ENCODE data around the gene GJA4.

The GJA4 gene

DNA sequence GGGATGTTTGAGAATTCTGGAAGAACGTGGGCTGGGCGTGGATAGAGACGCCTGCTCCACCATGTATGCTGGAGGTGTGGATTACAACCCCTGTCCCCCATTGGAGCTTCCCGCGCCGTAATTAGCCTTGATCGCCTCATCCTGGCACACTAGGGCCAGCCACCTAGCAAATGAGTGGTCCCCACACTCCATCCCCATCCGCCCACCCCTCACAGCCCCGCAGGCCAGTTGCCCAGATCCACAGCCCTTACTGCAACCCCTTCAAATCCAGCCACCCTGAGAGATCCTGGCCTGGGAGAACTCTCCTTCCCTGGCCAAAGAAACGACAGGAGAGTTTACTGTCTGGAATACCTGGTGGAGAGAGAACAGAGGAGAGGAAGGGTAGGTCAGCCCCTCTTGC is 375 bp upstream of the GJA4 start:
- Histone ChIP-seq H3K27ac (peak overlapping the region; percentile 71 to 94), H3K4me3 (peak overlapping the region; percentile 82)
- no peak for DNase-seq (ENCODE audit: low spot score)
- TF ChIP-seq, protein P1, sequence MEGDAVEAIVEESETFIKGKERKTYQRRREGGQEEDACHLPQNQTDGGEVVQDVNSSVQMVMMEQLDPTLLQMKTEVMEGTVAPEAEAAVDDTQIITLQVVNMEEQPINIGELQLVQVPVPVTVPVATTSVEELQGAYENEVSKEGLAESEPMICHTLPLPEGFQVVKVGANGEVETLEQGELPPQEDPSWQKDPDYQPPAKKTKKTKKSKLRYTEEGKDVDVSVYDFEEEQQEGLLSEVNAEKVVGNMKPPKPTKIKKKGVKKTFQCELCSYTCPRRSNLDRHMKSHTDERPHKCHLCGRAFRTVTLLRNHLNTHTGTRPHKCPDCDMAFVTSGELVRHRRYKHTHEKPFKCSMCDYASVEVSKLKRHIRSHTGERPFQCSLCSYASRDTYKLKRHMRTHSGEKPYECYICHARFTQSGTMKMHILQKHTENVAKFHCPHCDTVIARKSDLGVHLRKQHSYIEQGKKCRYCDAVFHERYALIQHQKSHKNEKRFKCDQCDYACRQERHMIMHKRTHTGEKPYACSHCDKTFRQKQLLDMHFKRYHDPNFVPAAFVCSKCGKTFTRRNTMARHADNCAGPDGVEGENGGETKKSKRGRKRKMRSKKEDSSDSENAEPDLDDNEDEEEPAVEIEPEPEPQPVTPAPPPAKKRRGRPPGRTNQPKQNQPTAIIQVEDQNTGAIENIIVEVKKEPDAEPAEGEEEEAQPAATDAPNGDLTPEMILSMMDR (IDR thresholded peaks at IDR 0.05), result no peak

DNA sequence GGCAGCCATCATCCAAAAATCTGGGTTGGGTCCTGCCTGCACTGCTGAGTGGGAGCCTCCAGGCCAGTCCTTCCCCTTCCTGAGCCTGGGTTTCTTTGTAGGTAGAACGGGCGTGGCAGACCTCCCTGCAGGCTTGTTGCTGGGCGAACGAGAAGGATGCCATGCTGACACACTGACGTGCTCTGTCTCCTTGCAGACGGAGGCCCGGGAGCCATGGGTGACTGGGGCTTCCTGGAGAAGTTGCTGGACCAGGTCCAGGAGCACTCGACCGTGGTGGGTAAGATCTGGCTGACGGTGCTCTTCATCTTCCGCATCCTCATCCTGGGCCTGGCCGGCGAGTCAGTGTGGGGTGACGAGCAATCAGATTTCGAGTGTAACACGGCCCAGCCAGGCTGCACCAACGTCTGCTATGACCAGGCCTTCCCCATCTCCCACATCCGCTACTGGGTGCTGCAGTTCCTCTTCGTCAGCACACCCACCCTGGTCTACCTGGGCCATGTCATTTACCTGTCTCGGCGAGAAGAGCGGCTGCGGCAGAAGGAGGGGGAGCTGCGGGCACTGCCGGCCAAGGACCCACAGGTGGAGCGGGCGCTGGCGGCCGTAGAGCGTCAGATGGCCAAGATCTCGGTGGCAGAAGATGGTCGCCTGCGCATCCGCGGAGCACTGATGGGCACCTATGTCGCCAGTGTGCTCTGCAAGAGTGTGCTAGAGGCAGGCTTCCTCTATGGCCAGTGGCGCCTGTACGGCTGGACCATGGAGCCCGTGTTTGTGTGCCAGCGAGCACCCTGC is 1.4 kb downstream of the GJA4 start:
- TF ChIP-seq, protein P1 (IDR thresholded peaks at IDR 0.05), result no peak
- Histone ChIP-seq H3K27ac (peak overlapping the region; percentile 71 to 94), H3K4me3 (peak overlapping the region; percentile 82)
- no peak for DNase-seq (ENCODE audit: low spot score)

DNA sequence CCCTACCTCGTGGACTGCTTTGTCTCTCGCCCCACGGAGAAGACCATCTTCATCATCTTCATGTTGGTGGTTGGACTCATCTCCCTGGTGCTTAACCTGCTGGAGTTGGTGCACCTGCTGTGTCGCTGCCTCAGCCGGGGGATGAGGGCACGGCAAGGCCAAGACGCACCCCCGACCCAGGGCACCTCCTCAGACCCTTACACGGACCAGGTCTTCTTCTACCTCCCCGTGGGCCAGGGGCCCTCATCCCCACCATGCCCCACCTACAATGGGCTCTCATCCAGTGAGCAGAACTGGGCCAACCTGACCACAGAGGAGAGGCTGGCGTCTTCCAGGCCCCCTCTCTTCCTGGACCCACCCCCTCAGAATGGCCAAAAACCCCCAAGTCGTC is 2.0 kb downstream of the GJA4 start:
- Histone ChIP-seq H3K4me3 (peak overlapping the region; percentile 82), H3K27ac (peak overlapping the region in 1 of 2 donors; percentile 94)
- DNase-seq (ENCODE audit: low spot score), result no peak
- TF ChIP-seq, protein P1 (IDR thresholded peaks at IDR 0.05), result no peak

DNA sequence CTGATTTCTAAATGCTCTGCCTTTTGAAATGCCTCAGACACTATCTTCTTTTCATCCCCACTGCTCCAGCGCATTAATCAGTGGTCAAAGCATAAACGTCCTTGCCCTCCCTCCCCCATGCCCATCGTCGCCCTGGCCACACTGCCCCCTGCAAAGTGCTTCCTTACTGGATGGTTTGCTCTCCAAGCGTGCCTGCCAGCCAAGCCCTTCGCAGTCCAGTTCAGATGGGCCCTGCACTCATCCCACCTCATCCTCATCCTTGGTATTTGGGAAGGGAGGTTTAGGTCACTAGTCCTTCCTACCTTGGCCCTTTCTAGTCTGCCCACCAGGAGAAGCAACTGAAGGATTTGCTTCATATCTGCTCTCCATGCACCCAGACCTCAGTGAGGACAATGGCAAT is 3.1 kb downstream of the GJA4 start:
- no peak for DNase-seq (ENCODE audit: low spot score)
- TF ChIP-seq, protein P1 (IDR thresholded peaks at IDR 0.05), result no peak
- Histone ChIP-seq H3K27ac (peak overlapping the region in 1 of 2 donors; percentile 94), H3K4me3 (peak overlapping the region; percentile 82)

DNA sequence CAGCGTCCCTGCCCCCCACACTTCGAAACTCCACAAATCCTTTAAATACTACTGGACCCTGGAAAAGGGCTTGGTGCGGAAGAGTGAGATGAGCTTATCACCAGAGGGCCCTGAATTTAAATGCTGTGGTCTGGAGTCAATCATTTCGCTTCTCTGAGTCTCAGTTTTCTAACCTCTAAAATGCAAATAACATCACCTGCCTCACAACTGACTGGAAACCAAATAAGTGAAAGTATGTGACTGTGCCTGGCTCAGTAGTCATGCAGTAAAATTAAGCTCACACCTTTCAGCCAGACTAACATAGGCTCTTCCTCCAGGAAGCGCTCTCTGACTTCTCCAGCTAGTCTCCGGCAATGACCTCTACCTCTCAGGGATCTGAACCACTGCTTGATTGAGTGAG is 4.2 kb downstream of the GJA4 start:
- no peak for DNase-seq (ENCODE audit: low spot score)
- TF ChIP-seq, protein P1 (IDR thresholded peaks at IDR 0.05), result no peak
- H3K27ac ChIP-seq, result peak overlapping the region in 1 of 2 donors; percentile 94
- peak overlapping the region; percentile 82 for H3K4me3 ChIP-seq

DNA sequence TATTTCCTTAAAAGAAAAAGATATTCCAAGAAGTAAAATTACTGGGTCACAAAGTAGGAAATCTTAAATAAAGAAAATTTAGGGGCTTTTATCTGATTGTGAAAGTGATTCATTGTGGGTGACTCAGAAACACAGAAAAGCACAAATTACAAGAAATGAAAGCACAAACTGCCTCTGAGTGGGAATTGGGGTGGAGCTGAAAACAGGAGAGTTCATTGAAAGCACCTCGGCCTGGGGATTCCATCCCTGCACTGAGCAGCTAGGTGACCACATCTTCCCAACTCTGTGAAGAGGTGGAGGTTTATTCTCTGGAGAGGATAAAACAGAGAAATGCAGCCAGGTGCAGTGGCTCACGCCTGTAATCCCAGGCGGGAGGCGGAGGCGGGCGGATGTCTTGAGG is 7.4 kb downstream of the GJA4 start:
- TF ChIP-seq, protein P1 (IDR thresholded peaks at IDR 0.05), result no peak
- Histone ChIP-seq H3K27ac (no peak overlapping the region), H3K4me3 (no peak overlapping the region)
- DNase-seq (ENCODE audit: low spot score), result no peak

DNA sequence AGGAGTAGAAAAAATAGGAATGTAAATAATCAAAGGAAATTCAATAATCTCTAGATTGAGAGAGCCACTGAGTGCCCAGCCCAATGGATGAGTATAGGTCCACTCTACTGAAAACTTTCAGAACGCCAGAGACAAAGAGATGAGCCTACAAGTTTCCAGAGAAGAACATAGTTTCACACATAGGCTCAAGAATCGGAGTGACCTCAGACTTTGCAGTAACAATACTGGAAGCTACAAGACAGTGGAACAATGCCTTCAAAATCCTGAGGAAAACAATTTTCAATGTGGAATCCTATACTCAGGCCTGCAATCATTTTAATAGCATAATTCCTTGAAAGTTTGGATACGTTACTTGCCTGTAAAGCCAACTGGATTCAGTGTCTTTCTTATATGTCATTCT is 11.0 kb downstream of the GJA4 start:
- TF ChIP-seq, protein P1 (IDR thresholded peaks at IDR 0.05), result no peak
- no peak for DNase-seq (ENCODE audit: low spot score)
- H3K27ac ChIP-seq, result no peak overlapping the region
- no peak overlapping the region for H3K4me3 ChIP-seq

Measured in coronary artery (tissue), 2 donors.